HL-60 (cell line): ENCODE measurements around the gene NTHL1.

Experiments
- DNase-seq, 2 experiments: peaks; one replicate each; pipeline ENCODE4 v3.0.0-alpha.2; 2010 to 2020; ENCODE audit warnings: low read depth in 1 of 2, low spot score in 1 of 2
- H3K27ac ChIP-seq: fragments of 250-450 bp; sonication (Bioruptor Pico); replicated peaks from 2 replicates; pipeline ENCODE4 v1.5.1; 2020; ENCODE audit warnings: mild to moderate bottlenecking, moderate library complexity
- H3K27me3 ChIP-seq: fragments of 250-450 bp; sonication (Bioruptor Pico); 2 replicates; pipeline ENCODE4 v1.5.1; 2021; ENCODE audit warnings: mild to moderate bottlenecking, moderate library complexity; ENCODE audit not compliant: insufficient read depth, poor library complexity, severe bottlenecking
- H3K4me3 ChIP-seq: replicated peaks from 2 replicates; pipeline ENCODE4 v1.5.1; 2011; ENCODE audit warnings: mild to moderate bottlenecking, control low read depth, low read length; ENCODE audit not compliant: insufficient read depth
- GABPA ChIP-seq: IDR thresholded peaks from 2 replicates; pipeline ENCODE4 v1.6.1; 2012; ENCODE audit warnings: low read depth
- POLR2AphosphoS5 ChIP-seq: IDR thresholded peaks from 2 replicates; pipeline ENCODE4 v1.6.1; 2012; ENCODE audit warnings: low read depth
- SPI1 ChIP-seq: IDR thresholded peaks from 2 replicates; pipeline ENCODE4 v1.6.1; 2012; ENCODE audit warnings: low read depth, mild to moderate bottlenecking, borderline replicate concordance
- TF ChIP-seq, protein P1 (sequence below): IDR thresholded peaks from one replicate; pipeline ENCODE4 v1.5.1; 2011; ENCODE audit warnings: low read length, control low read depth, inconsistent platforms; ENCODE audit not compliant: insufficient read depth
- TF ChIP-seq, protein P2 (sequence below): IDR thresholded peaks from 2 replicates; pipeline ENCODE4 v1.6.1; 2012; ENCODE audit warnings: low read depth; ENCODE audit not compliant: insufficient replicate concordance

Gene NTHL1

DNA sequence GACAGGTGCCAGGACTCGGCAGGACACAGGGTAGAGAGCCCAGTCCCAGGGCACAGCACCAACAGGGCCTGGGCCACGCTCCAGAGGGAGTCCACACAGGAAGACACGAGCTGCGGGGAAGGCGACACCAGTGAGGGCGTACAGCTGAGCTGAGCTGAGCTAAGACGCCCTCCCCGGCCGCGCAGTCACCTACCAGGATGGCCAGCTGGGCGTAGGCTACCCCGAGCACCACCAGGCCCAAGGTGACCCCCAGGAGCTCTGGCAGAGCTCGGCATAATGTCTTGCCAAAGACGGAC, 42.8 kb upstream of the NTHL1 start:
- Histone ChIP-seq H3K27me3 (no peaks in the 10 kb centered on the region), H3K27ac (no peak overlapping the region), H3K4me3 (no peak overlapping the region)
- no peak for DNase-seq
- TF ChIP-seq, protein P1, sequence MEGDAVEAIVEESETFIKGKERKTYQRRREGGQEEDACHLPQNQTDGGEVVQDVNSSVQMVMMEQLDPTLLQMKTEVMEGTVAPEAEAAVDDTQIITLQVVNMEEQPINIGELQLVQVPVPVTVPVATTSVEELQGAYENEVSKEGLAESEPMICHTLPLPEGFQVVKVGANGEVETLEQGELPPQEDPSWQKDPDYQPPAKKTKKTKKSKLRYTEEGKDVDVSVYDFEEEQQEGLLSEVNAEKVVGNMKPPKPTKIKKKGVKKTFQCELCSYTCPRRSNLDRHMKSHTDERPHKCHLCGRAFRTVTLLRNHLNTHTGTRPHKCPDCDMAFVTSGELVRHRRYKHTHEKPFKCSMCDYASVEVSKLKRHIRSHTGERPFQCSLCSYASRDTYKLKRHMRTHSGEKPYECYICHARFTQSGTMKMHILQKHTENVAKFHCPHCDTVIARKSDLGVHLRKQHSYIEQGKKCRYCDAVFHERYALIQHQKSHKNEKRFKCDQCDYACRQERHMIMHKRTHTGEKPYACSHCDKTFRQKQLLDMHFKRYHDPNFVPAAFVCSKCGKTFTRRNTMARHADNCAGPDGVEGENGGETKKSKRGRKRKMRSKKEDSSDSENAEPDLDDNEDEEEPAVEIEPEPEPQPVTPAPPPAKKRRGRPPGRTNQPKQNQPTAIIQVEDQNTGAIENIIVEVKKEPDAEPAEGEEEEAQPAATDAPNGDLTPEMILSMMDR, result no peak
- TF ChIP-seq SPI1, result no peak
- no peak for TF ChIP-seq GABPA
- TF ChIP-seq, protein P2, sequence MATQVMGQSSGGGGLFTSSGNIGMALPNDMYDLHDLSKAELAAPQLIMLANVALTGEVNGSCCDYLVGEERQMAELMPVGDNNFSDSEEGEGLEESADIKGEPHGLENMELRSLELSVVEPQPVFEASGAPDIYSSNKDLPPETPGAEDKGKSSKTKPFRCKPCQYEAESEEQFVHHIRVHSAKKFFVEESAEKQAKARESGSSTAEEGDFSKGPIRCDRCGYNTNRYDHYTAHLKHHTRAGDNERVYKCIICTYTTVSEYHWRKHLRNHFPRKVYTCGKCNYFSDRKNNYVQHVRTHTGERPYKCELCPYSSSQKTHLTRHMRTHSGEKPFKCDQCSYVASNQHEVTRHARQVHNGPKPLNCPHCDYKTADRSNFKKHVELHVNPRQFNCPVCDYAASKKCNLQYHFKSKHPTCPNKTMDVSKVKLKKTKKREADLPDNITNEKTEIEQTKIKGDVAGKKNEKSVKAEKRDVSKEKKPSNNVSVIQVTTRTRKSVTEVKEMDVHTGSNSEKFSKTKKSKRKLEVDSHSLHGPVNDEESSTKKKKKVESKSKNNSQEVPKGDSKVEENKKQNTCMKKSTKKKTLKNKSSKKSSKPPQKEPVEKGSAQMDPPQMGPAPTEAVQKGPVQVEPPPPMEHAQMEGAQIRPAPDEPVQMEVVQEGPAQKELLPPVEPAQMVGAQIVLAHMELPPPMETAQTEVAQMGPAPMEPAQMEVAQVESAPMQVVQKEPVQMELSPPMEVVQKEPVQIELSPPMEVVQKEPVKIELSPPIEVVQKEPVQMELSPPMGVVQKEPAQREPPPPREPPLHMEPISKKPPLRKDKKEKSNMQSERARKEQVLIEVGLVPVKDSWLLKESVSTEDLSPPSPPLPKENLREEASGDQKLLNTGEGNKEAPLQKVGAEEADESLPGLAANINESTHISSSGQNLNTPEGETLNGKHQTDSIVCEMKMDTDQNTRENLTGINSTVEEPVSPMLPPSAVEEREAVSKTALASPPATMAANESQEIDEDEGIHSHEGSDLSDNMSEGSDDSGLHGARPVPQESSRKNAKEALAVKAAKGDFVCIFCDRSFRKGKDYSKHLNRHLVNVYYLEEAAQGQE, result no peak
- no peak for TF ChIP-seq POLR2AphosphoS5

DNA sequence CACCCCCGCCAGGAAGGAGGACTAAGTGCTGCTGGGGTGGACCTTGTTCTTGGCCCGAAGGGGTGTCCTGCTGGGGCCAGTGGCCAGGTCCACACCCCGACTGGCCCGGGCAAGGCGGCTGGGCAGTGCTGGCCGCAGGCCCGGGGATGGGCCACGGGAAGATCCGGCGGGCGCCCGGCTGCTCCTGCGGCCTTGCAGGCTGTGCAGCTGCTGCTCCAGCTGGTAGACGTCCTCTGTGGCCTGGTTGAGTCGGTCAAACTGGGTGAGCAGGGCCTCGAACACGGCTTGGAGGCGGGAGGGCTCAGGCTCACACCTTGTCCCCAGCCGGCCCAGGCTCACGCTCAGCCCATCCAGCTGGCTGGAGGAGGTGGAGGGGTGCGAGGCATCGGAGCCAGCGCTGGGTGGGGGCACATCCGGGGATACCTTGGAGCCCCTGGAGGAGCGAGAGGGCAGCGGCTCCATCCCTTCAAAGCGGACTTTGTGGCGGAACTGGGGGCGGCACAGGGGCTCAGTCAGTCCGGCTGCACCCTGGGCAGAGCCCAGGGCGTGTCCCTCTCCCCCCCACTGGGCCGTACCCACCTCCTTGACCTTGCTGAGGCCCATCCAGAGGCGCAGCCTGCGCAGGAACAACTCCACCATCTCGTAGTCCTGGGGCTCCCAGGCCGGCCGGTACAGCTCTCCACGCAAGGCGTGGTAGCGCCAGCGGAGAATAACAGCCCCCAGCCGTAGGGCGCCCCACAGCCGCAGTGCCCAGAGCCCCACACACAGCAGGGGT, 42.3 kb upstream of the NTHL1 start:
- Histone ChIP-seq H3K4me3 (no peak overlapping the region), H3K27ac (no peak overlapping the region), H3K27me3 (no peaks in the 10 kb centered on the region)
- TF ChIP-seq GABPA (no peak), POLR2AphosphoS5 (no peak), SPI1 (no peak)
- TF ChIP-seq, protein P1, result no peak
- TF ChIP-seq, protein P2, result no peak
- DNase-seq, result no peak

DNA sequence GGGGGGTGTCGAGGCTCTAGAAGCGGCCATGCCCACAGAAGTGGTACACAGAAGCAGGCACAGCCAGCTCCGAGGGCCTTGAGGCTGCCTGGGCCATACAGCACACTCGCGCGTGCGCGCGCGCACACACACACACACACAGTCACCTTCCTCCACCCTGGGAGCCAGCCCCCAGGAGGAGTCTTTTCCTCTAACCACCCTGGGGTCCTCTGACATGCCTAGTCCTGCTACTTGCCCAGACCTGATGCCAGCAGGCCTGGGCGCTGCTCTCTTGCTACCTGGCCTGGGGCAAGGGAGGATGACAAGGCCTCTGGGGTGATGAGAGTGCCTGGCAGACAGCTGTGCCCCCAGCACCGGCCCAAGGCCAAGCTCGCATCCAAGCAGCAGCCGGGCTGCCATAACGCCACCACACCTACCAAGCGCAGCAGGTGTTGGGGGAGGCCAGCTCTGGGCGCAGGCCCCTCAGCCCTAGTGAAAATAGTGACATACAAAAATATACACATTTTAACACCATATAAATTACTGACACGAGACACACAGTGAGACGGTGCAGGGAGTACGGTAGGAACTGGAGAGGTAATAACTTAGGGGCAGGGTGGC, 41.2 kb upstream of the NTHL1 start:
- H3K27me3 ChIP-seq, result no peaks in the 10 kb centered on the region
- H3K27ac ChIP-seq, result no peak overlapping the region
- DNase-seq, result no peak
- no peak for TF ChIP-seq GABPA
- TF ChIP-seq POLR2AphosphoS5, result no peak
- TF ChIP-seq, protein P1, result no peak
- TF ChIP-seq SPI1, result no peak
- H3K4me3 ChIP-seq, result no peak overlapping the region
